GM18951 (cell line): ENCODE data around the gene CYP27A1.

Experiments used
- POLR2A ChIP-seq: IDR thresholded peaks from 4 replicates; pipeline ENCODE4 v1.6.1; 2011; ENCODE audit warnings: mild to moderate bottlenecking; ENCODE audit not compliant: insufficient read length, insufficient read depth; ENCODE audit errors: extremely low read depth
- in situ Hi-C: fragments of 300-500 bp; cut with MboI; formaldehyde crosslinking; loops from one replicate; pipeline ENCODE4 v1.12.0; 2022; ENCODE audit warnings: low sequenced_read_pairs, mixed read lengths, inconsistent platforms; ENCODE audit not compliant: unreplicated experiment

The CYP27A1 gene

DNA sequence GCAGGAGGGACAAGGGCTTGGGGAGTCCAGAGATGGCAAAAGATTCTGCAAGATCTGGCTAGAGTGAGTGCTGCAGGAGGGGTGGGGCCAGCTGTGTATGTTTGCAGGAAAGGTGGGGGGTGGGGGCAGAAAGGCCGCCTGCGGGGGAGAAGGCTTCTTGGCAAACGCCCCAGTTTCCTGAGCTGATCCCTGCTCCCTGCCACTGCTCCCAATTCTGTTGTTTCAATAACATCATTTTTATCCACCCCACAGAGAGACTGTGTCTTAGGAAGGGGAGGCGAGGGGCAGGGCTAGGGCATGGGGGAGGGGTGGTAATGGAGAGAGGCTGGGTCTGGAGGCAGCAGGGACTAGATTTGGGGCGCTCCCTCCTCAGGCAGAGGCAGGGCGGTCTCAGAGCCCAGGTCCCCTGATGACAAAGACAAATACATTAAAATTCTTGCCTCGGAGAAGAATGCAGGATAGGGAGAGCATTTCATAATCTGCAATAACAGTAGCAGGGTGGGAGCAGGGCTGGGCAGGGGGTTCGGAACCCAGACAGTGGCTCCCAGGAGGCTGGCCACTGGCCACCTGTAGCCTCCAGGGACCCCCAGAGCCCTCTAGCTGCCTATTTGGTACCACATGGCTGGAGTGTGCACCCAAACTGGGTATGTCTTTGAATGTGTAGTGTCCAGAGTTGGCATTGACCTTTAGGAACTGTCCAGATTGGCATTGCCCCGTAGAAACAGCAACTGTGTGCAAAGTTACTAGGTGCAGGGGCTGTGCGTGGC lies 75.6 kb downstream of the CYP27A1 start:
- in situ Hi-C loops, result no loop called here
- TF ChIP-seq POLR2A, result no peak

GRCh38 chr2:218858138-218858445 lies 76.1 kb downstream of the CYP27A1 start:
- in situ Hi-C loops, result no loop called here
- TF ChIP-seq POLR2A, result no peak

- in situ Hi-C loops, result no loop called here
- no peak for TF ChIP-seq POLR2A
These were observed 77.0 kb downstream of the CYP27A1 start for GRCh38 chr2:218858671-218859555.

DNA sequence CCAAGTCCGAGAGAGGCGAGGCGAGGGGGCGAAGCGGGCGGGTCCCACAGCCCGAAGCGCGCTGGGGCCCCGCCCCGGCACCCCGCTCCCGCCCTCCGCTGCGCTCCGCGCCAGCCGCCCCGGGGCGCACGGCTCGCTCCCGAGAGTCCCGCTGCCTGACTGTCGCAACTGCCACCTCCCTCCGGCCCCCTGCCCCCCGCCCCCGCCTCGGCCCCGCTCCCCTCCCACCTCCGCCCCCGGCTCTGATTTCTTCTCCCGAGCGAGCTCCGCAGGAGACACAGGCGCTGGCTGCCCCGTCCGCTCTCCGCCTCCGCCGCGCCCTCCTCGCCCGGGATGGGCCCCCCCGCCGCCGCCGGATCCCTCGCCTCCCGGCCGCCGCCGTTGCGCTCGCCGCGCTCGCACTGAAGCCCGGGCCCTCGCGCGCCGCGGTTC lies 77.6 kb downstream of the CYP27A1 start, which contains the start of gene WNT6:
Gene WNT6, plus strand, starts transcription at position 250 of the 432 bp plus-strand sequence. CDS start 233 bp downstream, outside the sequence.
- in situ Hi-C loops, result no loop called here

DNA sequence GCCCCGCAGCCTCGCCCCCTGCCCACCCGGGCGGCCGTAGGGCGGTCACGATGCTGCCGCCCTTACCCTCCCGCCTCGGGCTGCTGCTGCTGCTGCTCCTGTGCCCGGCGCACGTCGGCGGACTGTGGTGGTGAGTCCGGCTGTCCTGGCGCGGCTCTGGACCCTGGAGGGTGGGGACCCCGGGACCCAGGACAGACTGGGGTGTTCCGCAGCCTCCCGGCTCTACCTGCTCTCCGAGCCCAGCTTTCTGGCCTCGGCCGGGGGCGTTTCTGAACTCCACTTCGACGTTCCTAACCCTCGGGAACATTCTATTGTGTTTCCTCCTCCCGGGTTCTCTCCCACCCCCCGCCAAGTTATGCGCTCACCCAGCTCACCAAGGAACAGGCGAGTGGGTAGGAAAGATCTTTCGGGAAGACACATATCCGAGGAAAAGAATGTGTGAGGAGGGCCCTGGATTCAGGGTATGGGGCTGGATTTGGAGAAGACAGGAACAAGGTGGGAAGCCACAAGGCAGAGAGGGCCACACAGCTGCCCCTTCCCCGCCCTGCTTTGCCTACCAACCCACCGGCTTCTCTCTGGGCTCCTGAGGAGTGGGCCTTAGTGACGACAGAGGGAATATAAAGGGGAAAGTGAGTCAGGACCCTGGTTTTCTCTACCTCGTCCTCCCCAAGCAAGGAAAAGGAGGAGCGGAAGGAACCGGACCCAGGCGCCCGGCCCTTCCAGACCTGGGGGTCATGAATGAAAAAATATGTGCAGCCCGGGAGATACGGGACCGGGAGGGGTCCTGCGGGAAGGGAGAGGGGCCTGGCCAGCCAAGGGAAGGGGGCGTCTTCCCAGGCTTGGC lies 78.3 kb downstream of the CYP27A1 start:
- TF ChIP-seq POLR2A, result no peak
- in situ Hi-C loops, result loop anchor here (10.0 kb wide), 1 partner anchor 115 kb away; no protein-coding TSS in a partner anchor

More for the DNA sequence above, 77.6 kb downstream of the CYP27A1 start, which contains the start of gene WNT6:
- no peak for TF ChIP-seq POLR2A

DNA sequence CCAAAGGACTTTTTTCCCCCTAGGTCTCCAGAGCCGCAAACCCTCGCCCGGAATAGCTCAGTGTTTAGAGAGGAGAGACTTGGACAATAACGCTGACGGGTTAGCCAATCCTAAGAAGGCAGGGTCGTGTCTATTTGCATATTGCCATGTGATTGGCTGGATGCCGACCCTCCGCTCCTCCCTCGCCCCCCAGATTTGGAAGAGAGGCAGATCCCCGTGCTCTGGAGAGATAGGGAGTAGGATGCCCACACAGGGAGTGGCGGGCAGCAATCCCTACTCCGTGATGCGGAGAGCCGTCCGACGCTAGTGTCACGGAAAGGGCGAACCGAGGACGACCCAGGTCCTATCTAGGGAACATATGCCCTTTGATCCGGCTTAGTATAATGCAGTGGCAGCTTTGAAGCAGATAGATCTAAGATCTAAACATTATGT lies 79.0 kb downstream of the CYP27A1 start:
- in situ Hi-C loops, result loop anchor here (10.0 kb wide), 1 partner anchor 114 kb away; no protein-coding TSS in a partner anchor
- no peak for TF ChIP-seq POLR2A

- in situ Hi-C loops, result loop anchor here (10.0 kb wide), 1 partner anchor 113 kb away; no protein-coding TSS in a partner anchor
- TF ChIP-seq POLR2A, result no peak
These were observed 79.8 kb downstream of the CYP27A1 start for GRCh38 chr2:218861645-218862318.

DNA sequence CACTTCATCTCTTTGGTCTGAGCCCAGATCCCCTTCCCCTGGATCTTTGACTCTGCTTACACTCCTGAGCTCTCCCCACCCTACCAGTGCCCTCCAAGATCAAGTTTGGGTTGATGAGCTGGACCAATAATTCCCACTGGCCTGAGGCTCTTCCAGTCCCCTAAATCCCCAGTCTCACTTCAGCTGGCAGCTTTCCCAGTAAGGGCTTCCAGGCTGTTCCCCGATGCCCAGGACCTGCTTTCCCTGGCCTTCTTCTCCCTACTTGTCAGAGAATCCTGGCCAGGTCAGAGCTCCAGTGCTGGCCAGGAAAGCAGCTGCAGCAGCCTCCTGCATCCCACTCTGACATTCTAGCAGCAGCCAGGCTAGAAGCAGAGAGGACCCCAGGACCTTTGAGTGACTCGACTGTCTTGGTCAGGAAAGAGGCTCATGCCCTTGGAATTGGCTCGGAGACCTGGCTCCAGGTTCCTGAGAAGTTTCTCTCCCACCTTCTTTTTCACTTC lies 81.1 kb downstream of the CYP27A1 start:
- no peak for TF ChIP-seq POLR2A
- in situ Hi-C loops, result loop anchor here (10.0 kb wide), 1 partner anchor 112 kb away; no protein-coding TSS in a partner anchor
